ENCODE results near the gene GOLGA3. TPM values are rescaled to one million over a fixed set of nuclear protein-coding genes. Genes with fewer than 3 reads are reported as not detected.

Gene GOLGA3
- total RNA-seq, 2 experiments from 2014 or later: 31.5 to 34.0 TPM

DNA sequence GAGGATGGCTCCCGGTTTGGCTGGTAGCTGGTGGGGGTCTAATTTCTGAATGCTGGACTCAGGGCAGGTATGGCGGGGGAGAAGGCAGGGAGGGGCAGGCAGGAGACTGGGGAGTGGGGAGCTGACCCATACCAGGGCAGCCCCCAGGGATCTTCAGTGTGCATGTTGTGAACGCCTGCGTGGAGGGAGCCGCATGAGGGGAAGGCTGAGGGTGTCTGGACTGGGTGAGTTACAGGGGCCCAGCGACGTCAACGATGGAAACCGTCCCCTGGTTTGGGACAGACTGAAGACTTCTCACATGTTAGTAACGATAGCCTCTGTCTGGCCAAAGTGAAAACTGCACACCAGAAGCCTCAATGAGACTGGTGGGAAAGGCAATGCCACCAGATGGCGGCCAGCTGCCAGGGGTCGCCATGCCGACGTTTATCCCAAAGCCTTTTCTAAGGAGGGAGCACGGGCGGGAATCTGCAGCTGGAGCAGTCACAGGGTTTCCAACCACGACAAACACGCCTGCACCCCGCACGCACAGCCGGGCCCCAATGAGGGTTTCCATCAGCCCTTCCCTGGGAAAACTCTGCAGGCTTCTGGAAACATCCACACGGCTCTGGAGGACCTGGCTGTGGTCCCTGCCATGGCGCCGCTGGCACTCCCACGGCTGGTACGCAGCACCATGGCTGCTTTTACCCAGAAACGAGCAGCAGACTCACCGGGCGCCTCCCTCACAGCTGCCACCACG is 104.0 kb downstream of the GOLGA3 start:
- no peak overlapping the region for H3K4me3 Mint-ChIP-seq
- Histone ChIP-seq H3K4me3 (ENCODE audit: low read length) (no peak overlapping the region), H3K27ac (ENCODE audit: low read depth in 1 of 2, low read length in 2 of 2) (no peak overlapping the region), H3K36me3 (ENCODE audit: insufficient read depth, low read length) (peaks cover 77% of the 10 kb centered on the region), H3K9me3 (ENCODE audit: control insufficient read depth in 1 of 2, insufficient read depth in 1 of 2, low read length in 2 of 2) (no peaks in the 10 kb centered on the region), H3K27me3 (ENCODE audit: control insufficient read depth in 1 of 2, insufficient read depth in 2 of 2, low read length in 2 of 2) (no peaks in the 10 kb centered on the region), H3K4me1 (ENCODE audit: insufficient read depth, low read length) (no peaks in the 10 kb centered on the region)
- ChIA-PET POLR2A (no interaction called here), CTCF (no interaction called here)
- DNase-seq (peak in 1 of 14 experiments; percentile 8), ATAC-seq (ENCODE audit: poor library complexity) (no peak)
- H3K27me3 Mint-ChIP-seq: no peaks in the 10 kb centered on the region
- no peaks in the 10 kb centered on the region for H3K4me1 Mint-ChIP-seq (ENCODE audit: low read depth)
- H3K27ac Mint-ChIP-seq: no peak overlapping the region
- H3K36me3 Mint-ChIP-seq (ENCODE audit: low read depth): peaks cover 74% of the 10 kb centered on the region
- no peaks in the 10 kb centered on the region for H3K9me3 Mint-ChIP-seq
- TF ChIP-seq, protein P1, sequence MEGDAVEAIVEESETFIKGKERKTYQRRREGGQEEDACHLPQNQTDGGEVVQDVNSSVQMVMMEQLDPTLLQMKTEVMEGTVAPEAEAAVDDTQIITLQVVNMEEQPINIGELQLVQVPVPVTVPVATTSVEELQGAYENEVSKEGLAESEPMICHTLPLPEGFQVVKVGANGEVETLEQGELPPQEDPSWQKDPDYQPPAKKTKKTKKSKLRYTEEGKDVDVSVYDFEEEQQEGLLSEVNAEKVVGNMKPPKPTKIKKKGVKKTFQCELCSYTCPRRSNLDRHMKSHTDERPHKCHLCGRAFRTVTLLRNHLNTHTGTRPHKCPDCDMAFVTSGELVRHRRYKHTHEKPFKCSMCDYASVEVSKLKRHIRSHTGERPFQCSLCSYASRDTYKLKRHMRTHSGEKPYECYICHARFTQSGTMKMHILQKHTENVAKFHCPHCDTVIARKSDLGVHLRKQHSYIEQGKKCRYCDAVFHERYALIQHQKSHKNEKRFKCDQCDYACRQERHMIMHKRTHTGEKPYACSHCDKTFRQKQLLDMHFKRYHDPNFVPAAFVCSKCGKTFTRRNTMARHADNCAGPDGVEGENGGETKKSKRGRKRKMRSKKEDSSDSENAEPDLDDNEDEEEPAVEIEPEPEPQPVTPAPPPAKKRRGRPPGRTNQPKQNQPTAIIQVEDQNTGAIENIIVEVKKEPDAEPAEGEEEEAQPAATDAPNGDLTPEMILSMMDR (IDR thresholded peaks at IDR 0.05): no peak
- intact Hi-C loops (cut with DNase I, micrococcal nuclease): no loop called here

GRCh38 chr12:132723764-132724140 is 104.9 kb downstream of the GOLGA3 start:
- DNase-seq (no peak), ATAC-seq (ENCODE audit: poor library complexity) (no peak)
- Mint-ChIP-seq H3K27ac (no peak overlapping the region), H3K36me3 (ENCODE audit: low read depth) (peaks cover 79% of the 10 kb centered on the region), H3K27me3 (no peaks in the 10 kb centered on the region), H3K9me3 (no peaks in the 10 kb centered on the region), H3K4me1 (ENCODE audit: low read depth) (no peaks in the 10 kb centered on the region), H3K4me3 (no peak overlapping the region)
- intact Hi-C loops (cut with DNase I, micrococcal nuclease): no loop called here
- Histone ChIP-seq H3K4me1 (ENCODE audit: insufficient read depth, low read length) (no peaks in the 10 kb centered on the region), H3K4me3 (ENCODE audit: low read length) (no peak overlapping the region), H3K36me3 (ENCODE audit: insufficient read depth, low read length) (peaks cover 84% of the 10 kb centered on the region), H3K27ac (ENCODE audit: low read depth in 1 of 2, low read length in 2 of 2) (no peak overlapping the region), H3K9me3 (ENCODE audit: control insufficient read depth in 1 of 2, insufficient read depth in 1 of 2, low read length in 2 of 2) (no peaks in the 10 kb centered on the region), H3K27me3 (ENCODE audit: control insufficient read depth in 1 of 2, insufficient read depth in 2 of 2, low read length in 2 of 2) (no peaks in the 10 kb centered on the region)
- CTCF ChIA-PET: no interaction called here
- POLR2A ChIA-PET: no interaction called here
- TF ChIP-seq, protein P1 (IDR thresholded peaks at IDR 0.05): no peak

DNA sequence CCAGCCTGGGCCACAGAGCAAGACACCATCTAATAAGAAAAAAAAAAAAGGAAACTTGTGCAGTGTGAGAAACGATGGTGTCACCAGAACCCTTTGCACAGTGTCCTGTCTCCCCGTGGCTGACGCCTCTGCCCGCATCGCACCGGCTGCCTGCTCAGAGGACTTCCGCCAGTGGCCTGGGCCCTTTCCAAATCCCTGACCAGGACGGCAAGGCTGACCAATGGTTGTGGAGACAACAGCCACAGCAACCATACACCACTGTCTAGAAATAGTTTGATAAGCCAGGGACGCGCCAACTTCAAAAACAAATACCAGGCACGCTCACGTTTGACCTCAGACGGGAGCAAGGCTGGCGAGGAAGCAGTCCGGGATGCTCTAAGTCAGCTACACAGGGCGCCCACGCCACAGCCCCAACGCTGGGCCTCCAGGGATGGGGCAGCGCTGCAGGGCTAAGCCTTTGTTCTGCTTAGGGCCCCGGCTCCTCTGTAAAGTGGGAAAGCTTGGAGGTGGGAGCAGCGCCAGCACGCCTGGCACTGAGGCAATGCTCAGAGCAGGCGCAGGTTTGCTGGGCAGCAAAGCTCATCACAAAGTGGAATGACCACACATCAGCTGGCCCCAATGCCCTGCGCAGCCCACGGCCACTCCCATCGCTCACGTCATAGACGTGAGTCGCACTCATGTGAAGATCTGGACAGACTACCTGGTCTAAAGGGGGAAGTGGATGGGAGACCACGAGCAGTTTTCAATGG is 105.5 kb downstream of the GOLGA3 start:
- no peak overlapping the region for H3K4me3 Mint-ChIP-seq
- no peaks in the 10 kb centered on the region for H3K4me1 ChIP-seq (ENCODE audit: insufficient read depth, low read length)
- H3K27me3 Mint-ChIP-seq: no peaks in the 10 kb centered on the region
- DNase-seq: peak in 1 of 14 experiments; percentile 12
- H3K4me1 Mint-ChIP-seq (ENCODE audit: low read depth): no peaks in the 10 kb centered on the region
- intact Hi-C loops (cut with DNase I, micrococcal nuclease): no loop called here
- CTCF ChIA-PET: no interaction called here
- POLR2A ChIA-PET: no interaction called here
- H3K27ac Mint-ChIP-seq: no peak overlapping the region
- H3K4me3 ChIP-seq (ENCODE audit: low read length): no peak overlapping the region
- no peaks in the 10 kb centered on the region for H3K9me3 ChIP-seq (ENCODE audit: control insufficient read depth in 1 of 2, insufficient read depth in 1 of 2, low read length in 2 of 2)
- no peak for ATAC-seq (ENCODE audit: poor library complexity)
- no peak overlapping the region for H3K27ac ChIP-seq (ENCODE audit: low read depth in 1 of 2, low read length in 2 of 2)
- peaks cover 82% of the 10 kb centered on the region for H3K36me3 ChIP-seq (ENCODE audit: insufficient read depth, low read length)
- no peaks in the 10 kb centered on the region for H3K27me3 ChIP-seq (ENCODE audit: control insufficient read depth in 1 of 2, insufficient read depth in 2 of 2, low read length in 2 of 2)
- no peaks in the 10 kb centered on the region for H3K9me3 Mint-ChIP-seq
- TF ChIP-seq, protein P1 (IDR thresholded peaks at IDR 0.05): no peak
- peaks cover 75% of the 10 kb centered on the region for H3K36me3 Mint-ChIP-seq (ENCODE audit: low read depth)

Data from CD4-positive, alpha-beta T cell (primary cell).